Hypothalamus (tissue), 51 donors: ENCODE data around the gene PRPF8.
"Not testable (repeated sequence)": the region's sequence is repeated elsewhere in the genome, so short reads cannot be mapped to it uniquely, and the experiment has no call there.

Source experiments
- DNase-seq, 51 donors: peaks; one replicate each; lab custom pipeline; 2025; lab: John Stamatoyannopoulos, UW

PRPF8 gene

GRCh38 chr17:1697681-1698080, 13.0 kb upstream of the PRPF8 start:
- DNase-seq = no peak

GRCh38 chr17:1695365-1695764, 10.7 kb upstream of the PRPF8 start:
- DNase-seq = no peak

DNA sequence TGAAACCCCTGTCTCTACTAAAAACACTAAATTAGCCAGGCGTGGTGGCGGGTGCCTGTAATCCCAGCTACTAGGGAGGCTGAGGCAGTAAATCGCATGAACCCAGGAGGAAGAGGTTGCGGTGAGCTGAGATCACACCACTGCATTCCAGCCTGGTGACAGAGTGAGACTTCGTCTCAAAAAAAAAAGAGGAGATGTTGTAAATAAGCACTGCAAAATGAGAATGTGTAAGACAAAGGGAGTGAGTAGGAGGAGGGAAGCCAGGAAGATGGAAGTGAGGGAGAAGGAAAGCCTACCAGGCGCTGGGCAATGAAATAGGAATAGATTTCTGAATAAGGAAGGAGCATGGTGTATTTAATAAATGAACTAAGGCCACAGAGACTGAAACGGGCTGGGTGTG, 8.7 kb upstream of the PRPF8 start:
- DNase-seq = no peak

DNA sequence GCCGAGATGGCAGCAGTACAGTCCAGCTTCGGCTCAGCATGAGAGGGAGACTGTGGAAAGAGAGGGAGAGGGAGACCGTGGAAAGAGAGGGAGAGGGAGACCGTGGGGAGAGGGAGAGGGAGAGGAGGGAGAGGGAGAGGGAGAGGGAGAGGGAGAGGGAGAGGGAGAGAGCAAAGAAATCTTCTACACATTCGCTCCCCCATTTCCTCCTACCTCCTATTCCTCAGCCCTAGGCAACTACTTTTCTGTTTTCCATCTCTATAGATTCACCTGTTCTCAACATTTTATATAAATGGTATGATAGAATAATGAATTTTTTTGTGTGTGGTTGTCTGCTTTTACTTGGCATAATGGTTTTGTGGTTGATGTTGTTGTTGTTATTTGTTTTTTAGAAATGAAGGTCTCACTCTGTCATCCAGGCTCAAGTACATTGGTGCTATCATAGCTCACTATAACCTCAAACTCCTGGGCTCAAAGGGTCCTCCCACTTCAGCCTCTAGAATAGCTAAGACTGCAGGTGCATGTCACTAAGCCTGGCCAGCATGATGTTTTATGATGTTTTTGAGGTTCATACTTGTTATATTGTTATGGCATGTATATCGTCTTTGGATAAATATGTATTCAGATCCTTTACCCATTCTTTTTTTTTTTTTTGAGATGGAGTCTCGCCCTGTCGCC, 6.0 kb upstream of the PRPF8 start:
- DNase-seq = no peak

GRCh38 chr17:1688405-1688804, 3.7 kb upstream of the PRPF8 start:
- DNase-seq = not testable (repeated sequence)

GRCh38 chr17:1686086-1686485, 1.4 kb upstream of the PRPF8 start:
- DNase-seq = no peak

GRCh38 chr17:1683459-1683858, 1.2 kb downstream of the PRPF8 start:
- peak in 1 of 51 donors; percentile 3 for DNase-seq

- no peak for DNase-seq
Observed at GRCh38 chr17:1676401-1676800, 8.3 kb downstream of the PRPF8 start.

- DNase-seq = no peak
Observed at GRCh38 chr17:1673041-1673785, 11.5 kb downstream of the PRPF8 start.

DNA sequence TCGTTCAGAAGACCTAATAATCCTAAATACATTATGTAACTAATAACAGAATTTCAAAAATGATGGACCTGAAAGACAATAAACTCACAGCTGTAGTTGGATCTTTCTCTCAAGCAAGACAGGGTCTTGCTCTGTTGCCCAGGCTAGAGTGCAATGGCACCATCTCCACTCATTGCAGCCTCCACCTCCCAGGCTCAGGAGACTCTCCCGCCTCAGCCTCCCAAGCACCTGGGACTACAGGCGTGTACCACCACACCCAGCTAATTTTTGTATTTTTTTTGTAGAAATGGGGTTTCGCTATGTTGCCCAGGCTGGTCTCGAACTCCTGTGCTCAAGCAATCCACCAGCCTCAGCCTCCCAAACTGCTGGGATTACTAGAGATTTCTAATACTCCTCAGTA, 20.7 kb downstream of the PRPF8 start:
- DNase-seq = not testable (repeated sequence)

GRCh38 chr17:1661045-1661444, 23.6 kb downstream of the PRPF8 start:
- no peak for DNase-seq

DNA sequence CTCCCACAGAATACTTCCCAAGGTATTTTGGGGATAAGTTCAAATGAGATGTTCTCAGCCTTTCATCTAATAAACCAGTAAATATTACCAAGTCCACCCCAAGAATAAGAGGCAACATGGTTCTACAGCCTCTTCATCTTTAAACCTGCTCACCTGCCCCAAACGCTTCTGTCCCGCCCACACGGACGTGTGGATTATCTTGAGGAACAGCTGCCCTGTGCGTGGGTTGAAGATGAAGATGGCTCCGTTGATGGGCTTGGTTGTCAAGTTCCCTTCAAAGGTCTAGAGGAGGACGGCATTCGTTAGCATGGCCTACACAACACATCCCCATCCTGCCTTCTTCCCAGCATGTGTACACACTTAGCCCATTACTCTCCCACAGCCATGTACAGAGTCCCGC, 26.6 kb downstream of the PRPF8 start:
- DNase-seq = no peak

GRCh38 chr17:1653735-1654134, 30.9 kb downstream of the PRPF8 start:
- no peak for DNase-seq

- not testable (repeated sequence) for DNase-seq
Observed at GRCh38 chr17:1652794-1653193, 31.9 kb downstream of the PRPF8 start.

DNA sequence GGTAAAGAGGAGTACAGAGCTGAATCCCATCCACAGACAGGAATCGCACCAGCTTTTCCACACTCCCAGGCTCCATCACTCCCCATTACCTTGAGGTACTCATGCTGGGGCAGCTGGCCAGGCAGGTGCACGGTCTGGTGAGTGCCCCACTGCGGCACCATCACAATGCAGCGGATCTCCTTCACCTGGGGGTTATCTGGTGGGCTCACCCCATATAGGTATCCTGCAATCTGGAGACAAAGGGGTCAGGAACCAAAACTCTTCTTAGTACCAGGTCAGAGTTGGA, 33.2 kb downstream of the PRPF8 start:
- no peak for DNase-seq

DNA sequence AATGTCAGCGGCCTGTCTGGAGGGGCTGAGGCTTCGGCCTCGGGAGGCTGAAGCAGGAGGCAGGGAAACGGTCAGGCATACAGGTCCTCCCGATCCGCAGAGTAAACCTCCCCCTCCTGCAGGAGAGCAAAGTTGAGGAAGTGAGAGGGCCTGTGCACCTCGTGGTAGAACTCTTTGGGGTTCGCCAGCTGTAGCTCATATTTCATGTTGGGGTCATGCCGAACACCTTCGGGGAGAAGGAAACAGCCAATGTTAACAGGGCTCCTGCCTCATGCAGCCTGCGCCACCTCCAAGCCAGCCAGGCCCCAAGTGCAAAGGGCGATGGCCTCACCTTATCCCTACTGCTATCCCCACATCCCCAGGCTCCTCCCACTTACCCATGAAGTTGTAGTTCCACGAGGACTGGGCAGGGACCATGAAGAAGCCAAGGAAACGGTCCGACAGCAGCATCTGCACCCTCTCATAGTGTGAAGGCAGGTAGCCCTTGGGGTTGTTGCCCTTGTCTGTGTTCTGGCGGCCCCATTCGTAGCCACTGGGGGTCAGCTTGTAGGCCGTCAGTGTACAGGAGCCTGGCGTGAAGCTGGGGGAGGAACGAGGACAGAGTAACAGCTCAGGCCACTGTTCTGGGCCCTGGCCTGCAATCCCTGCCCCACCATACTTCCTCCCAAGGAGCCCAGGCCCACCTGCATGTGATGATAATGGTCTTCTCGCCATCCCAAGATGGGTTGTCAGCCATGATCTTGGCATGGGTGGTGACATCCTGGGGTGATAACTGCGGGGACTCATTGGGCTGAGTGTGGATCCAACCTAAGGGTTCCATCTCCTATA, 33.7 kb downstream of the PRPF8 start:
- no peak for DNase-seq

DNA sequence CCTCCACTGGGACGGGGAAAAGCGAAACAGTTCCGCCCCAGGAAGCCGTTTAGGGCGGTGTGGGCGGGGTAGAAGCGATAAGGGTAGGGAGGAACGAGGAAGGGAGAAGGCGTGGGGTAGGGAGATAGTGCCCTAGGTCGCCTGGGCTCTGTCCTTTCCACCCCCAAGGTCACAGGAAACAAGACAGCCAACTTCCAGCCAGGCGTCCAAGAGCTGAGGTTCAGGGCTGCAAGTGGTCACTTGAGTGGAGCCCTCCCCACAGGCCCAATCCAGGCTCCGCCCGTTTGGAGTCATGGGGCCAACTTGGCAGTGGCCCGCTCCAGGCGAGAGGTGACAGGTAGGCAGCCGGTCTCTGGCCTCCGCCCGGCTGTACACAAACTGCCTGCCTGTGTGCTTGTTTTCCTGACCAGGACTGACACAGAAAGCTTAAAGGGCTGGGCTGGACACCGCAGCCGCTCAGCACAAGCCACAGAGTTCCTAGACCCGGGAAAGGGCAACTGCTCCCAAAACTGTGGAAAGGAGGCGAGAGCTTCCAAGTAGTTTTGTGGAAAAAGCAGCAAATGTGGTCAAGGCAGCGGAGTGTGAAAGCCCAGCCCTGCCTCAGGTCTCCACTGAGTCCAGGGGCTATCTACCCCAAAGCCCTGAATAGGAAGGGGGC, 34.7 kb downstream of the PRPF8 start, which contains the start of gene RILP:
Gene RILP, minus strand, starts transcription at position 23 of the 658 bp plus-strand sequence. CDS start 62 bp downstream, outside the sequence.
- DNase-seq = peak in 6 of 51 donors; percentile 17 to 49 (median 27)

DNA sequence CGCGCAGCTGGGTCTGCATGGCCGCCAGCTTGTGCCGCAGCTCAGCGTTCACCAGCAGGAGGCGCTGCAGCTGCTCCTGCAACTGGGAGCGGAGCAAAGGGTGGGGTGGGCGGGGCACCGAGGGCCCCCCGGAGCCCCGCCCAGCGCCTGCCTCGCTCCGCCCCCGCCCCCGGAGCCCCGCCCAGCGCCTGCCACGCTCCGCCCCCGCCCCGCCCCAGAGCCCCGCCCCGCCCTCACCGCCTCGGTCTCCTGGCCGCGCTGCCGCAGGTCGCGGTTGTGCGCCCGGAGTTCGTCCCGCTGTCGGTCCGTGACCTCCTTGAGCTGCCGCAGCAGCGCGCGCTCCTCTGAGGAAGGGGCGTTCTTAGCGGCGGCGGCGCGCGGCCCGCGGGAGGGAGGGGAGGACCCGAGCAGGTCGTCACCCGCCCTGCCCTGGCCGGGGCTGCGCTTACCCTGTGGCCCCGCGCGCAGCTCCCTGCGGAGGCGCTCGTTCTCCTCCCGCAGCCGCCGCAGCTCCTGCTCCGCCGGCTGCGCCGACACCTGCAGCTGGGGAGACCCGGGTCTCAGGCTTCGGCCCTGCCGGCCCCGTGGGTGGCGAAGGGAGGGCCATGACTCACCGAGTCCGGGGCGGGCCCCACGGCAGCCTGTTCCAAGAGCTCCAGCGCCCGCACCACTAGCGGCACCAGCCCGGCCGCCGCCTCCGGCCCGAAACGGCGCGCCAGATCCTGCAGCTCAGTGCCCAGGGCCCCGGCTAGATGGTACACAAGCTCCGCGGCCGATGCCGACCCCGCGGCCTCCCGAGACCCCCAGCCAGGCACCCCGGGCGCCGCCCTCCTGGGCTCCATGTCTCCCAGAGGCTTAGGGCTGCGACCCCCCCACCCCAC, 35.5 kb downstream of the PRPF8 start:
- DNase-seq = peak in 49 of 51 donors; percentile 45 to 98 (median 89)

DNA sequence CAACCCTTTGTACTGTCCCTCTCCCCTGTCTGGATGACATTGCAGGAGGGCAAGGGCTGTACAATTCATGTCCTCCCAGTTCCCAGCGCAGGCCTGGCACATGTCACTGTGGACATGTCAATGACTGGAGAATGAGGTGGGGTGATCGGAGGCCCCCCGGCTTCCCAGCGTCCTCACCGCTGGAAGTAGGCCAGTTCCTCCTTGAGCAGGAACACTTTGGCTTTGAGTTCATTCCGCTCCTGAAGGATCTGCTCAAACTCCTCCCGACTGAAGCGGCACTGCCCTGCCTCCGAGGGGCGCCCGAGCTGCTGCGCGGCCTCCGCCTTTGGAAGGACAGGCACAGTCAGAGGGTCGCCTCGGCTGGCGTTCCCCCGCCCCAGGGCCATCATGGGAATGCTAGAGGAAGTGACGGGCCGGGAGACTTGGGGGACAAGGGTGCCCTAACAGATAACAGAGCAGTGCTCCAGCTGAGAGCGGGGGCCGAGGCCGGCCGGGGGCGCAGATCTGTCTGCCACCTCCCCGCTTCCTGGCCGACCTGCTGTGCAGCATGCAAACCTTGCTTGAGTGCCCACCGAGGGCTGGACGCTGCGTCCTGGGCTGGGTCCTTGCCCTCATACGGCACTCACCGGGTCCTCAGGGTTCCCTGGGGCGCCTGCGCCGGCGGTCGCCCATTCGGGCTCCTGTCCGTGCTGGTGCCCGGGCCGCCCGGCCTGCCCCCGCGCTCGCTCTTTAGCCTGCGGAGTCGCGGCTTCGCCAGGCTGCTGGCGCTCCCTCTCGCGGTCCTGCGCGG, 36.3 kb downstream of the PRPF8 start:
- DNase-seq = peak in 16 of 51 donors; percentile 39 to 72 (median 60)
